ENCODE data around the gene ITM2B. TPM values are rescaled to one million over a fixed set of nuclear protein-coding genes. Genes with fewer than 3 reads are reported as not detected.
A peak's percentile ranks its signal among the peaks of the same experiment; 100 is the strongest.

ITM2B gene
- total and polyA plus RNA-seq, 2 experiments from 2014 or later: 295 to 690 TPM

GRCh38 chr13:48230541-48230940, 2.5 kb upstream of the ITM2B start:
- H3K27me3 ChIP-seq (replicated peaks; ENCODE audit: insufficient read depth): no peaks in the 10 kb centered on the region
- H3K36me3 ChIP-seq (ENCODE audit: low read depth): no peaks in the 10 kb centered on the region
- H2AFZ ChIP-seq: no peak overlapping the region
- DNase-seq: no peak
- no peaks in the 10 kb centered on the region for H3K9me3 ChIP-seq (ENCODE audit: low read depth)
- TF ChIP-seq EZH2phosphoT487 (IDR thresholded peaks at IDR 0.05; ENCODE audit: insufficient read depth, low read depth): no peak
- no peak for TF ChIP-seq EZH2 (IDR thresholded peaks at IDR 0.05; ENCODE audit: insufficient read depth, poor library complexity, severe bottlenecking)
- H3K9ac ChIP-seq: no peak overlapping the region
- H3K79me2 ChIP-seq (ENCODE audit: insufficient read depth): peaks cover 23% of the 10 kb centered on the region
- H3K4me1 ChIP-seq (ENCODE audit: insufficient read depth): peaks cover 5% of the 10 kb centered on the region
- peaks cover 12% of the 10 kb centered on the region for H3F3A ChIP-seq (ENCODE audit: insufficient read depth)
- H3K9me2 ChIP-seq (ENCODE audit: insufficient read depth): no peaks in the 10 kb centered on the region
- no peak overlapping the region for H3K27ac ChIP-seq
- no peaks in the 10 kb centered on the region for H4K20me1 ChIP-seq (ENCODE audit: insufficient read depth)
- WGBS, 2 experiments (ENCODE audit: low coverage in 1 of 2, low lambda C conversion rate in 2 of 2, missing lambda C conversion rate in 2 of 2): 91 to 96% methylated on average over 2 of the region's 2 CpGs
- no peak overlapping the region for H3K4me2 ChIP-seq (ENCODE audit: unreplicated experiment)
- H3K4me3 ChIP-seq: no peak overlapping the region
- in situ Hi-C loops (cut with MboI): no loop called here

- Histone ChIP-seq H3K4me1 (ENCODE audit: insufficient read depth) (peaks cover 11% of the 10 kb centered on the region), H3K36me3 (ENCODE audit: low read depth) (no peaks in the 10 kb centered on the region), H2AFZ (no peak overlapping the region), H3F3A (ENCODE audit: insufficient read depth) (peaks cover 17% of the 10 kb centered on the region), H3K79me2 (ENCODE audit: insufficient read depth) (peaks cover 28% of the 10 kb centered on the region), H3K4me2 (ENCODE audit: unreplicated experiment) (no peak overlapping the region), H3K9me3 (ENCODE audit: low read depth) (no peaks in the 10 kb centered on the region), H3K27me3 (replicated peaks; ENCODE audit: insufficient read depth) (no peaks in the 10 kb centered on the region), H3K9me2 (ENCODE audit: insufficient read depth) (no peaks in the 10 kb centered on the region), H3K4me3 (no peak overlapping the region), H3K27ac (no peak overlapping the region), H4K20me1 (ENCODE audit: insufficient read depth) (peaks cover 3% of the 10 kb centered on the region; the same call in 1 of the 2 replicates), H3K9ac (no peak overlapping the region)
- no peak for DNase-seq
- in situ Hi-C loops (cut with MboI): no loop called here
- no peak for TF ChIP-seq EZH2 (IDR thresholded peaks at IDR 0.05; ENCODE audit: insufficient read depth, poor library complexity, severe bottlenecking)
- no peak for TF ChIP-seq EZH2phosphoT487 (IDR thresholded peaks at IDR 0.05; ENCODE audit: insufficient read depth, low read depth)
- 53 to 62% methylated on average over 4 of the region's 4 CpGs for WGBS, 2 experiments (ENCODE audit: low coverage in 1 of 2, low lambda C conversion rate in 2 of 2, missing lambda C conversion rate in 2 of 2)
Observed at GRCh38 chr13:48231080-48231479, 1.9 kb upstream of the ITM2B start.

DNA sequence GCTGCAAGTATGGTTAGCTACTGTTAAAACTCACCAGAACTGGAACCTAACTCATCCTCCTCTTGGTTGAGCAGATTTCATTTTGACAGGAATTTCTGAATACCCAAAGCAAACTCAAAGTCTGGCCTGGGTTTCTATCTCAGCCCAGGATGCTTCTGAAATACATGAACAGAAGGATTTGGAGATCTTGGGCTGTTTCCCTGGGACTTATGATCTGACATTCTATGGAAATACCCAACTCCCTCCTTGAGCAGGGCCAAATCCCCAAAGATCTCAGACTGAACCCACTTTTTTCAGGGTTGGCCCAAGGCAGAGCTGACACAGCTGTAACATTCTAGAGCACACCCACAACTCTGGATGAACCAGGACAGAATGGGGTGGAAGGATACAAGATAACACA, 1.1 kb upstream of the ITM2B start:
- no peak for DNase-seq
- in situ Hi-C loops (cut with MboI): no loop called here

GRCh38 chr13:48232420-48233045, 473 bp upstream of the ITM2B start:
- peaks cover 10% of the 10 kb centered on the region; the same call in 1 of the 2 replicates for H4K20me1 ChIP-seq (ENCODE audit: insufficient read depth)
- H3K9ac ChIP-seq: peak overlapping the region; percentile 94
- H3K36me3 ChIP-seq (ENCODE audit: low read depth): no peaks in the 10 kb centered on the region
- no peaks in the 10 kb centered on the region for H3K9me2 ChIP-seq (ENCODE audit: insufficient read depth)
- peak; percentile 33 for DNase-seq
- peak overlapping the region; percentile 93 for H2AFZ ChIP-seq
- peak overlapping the region; percentile 91 for H3K4me3 ChIP-seq
- H3K4me2 ChIP-seq (ENCODE audit: unreplicated experiment): peak overlapping the region; percentile 83
- H3K4me1 ChIP-seq (ENCODE audit: insufficient read depth): peaks cover 25% of the 10 kb centered on the region
- H3K27ac ChIP-seq: no peak overlapping the region
- in situ Hi-C loops (cut with MboI): no loop called here
- no peak for TF ChIP-seq EZH2phosphoT487 (IDR thresholded peaks at IDR 0.05; ENCODE audit: insufficient read depth, low read depth)
- no peak for TF ChIP-seq EZH2 (IDR thresholded peaks at IDR 0.05; ENCODE audit: insufficient read depth, poor library complexity, severe bottlenecking)
- H3F3A ChIP-seq (ENCODE audit: insufficient read depth): peaks cover 25% of the 10 kb centered on the region
- H3K79me2 ChIP-seq (ENCODE audit: insufficient read depth): peaks cover 43% of the 10 kb centered on the region
- WGBS, 2 experiments (ENCODE audit: low coverage in 1 of 2, low lambda C conversion rate in 2 of 2, missing lambda C conversion rate in 2 of 2): 17 to 20% methylated on average over 22 to 23 of the region's 23 CpGs
- H3K27me3 ChIP-seq (replicated peaks; ENCODE audit: insufficient read depth): no peaks in the 10 kb centered on the region
- H3K9me3 ChIP-seq (ENCODE audit: low read depth): no peaks in the 10 kb centered on the region

More for the DNA sequence above, 1.1 kb upstream of the ITM2B start:
- Histone ChIP-seq H4K20me1 (ENCODE audit: insufficient read depth) (peaks cover 4% of the 10 kb centered on the region; the same call in 1 of the 2 replicates), H3K9me3 (ENCODE audit: low read depth) (no peaks in the 10 kb centered on the region), H3K27me3 (replicated peaks; ENCODE audit: insufficient read depth) (no peaks in the 10 kb centered on the region), H3K79me2 (ENCODE audit: insufficient read depth) (peaks cover 37% of the 10 kb centered on the region), H3K36me3 (ENCODE audit: low read depth) (no peaks in the 10 kb centered on the region), H3K9ac (no peak overlapping the region), H3K4me2 (ENCODE audit: unreplicated experiment) (no peak overlapping the region), H2AFZ (no peak overlapping the region), H3K4me1 (ENCODE audit: insufficient read depth) (peaks cover 19% of the 10 kb centered on the region), H3K27ac (no peak overlapping the region), H3F3A (ENCODE audit: insufficient read depth) (peaks cover 25% of the 10 kb centered on the region), H3K4me3 (no peak overlapping the region), H3K9me2 (ENCODE audit: insufficient read depth) (no peaks in the 10 kb centered on the region)
- TF ChIP-seq EZH2phosphoT487 (IDR thresholded peaks at IDR 0.05; ENCODE audit: insufficient read depth, low read depth): no peak
